DND-41 (cell line): ENCODE measurements around the gene MAPK6.
"Not testable (repeated sequence)": the region's sequence is repeated elsewhere in the genome, so short reads cannot be mapped to it uniquely, and the experiment has no call there.

Experiments
- ATAC-seq: fragments of 200-7000 bp; cut with Tn5 transposase; 3 replicates; pipeline ENCODE4 v1.9.1; 2021; ENCODE audit warnings: low read depth; ENCODE audit not compliant: insufficient read depth
- DNase-seq: peaks from one replicate; pipeline ENCODE4 v3.0.0-alpha.2; 2020
- H2AFZ ChIP-seq: 2 replicates; pipeline ENCODE4 v1.6.0; 2012; ENCODE audit warnings: low read depth, low read length
- H3K27ac ChIP-seq: 2 replicates; pipeline ENCODE4 v1.5.1; 2012; ENCODE audit warnings: low read length, inconsistent platforms
- H3K27me3 ChIP-seq: fragments of 200-600 bp; sonication (generic); 2 replicates; pipeline ENCODE4 v1.6.0; 2012; ENCODE audit warnings: low read length, mild to moderate bottlenecking, inconsistent platforms; ENCODE audit not compliant: insufficient read depth, poor library complexity
- H3K36me3 ChIP-seq: 2 replicates; pipeline ENCODE4 v1.5.1; 2012; ENCODE audit warnings: low read length, inconsistent platforms; ENCODE audit not compliant: insufficient read depth
- H3K4me1 ChIP-seq: 2 replicates; pipeline ENCODE4 v1.5.1; 2012; ENCODE audit warnings: mild to moderate bottlenecking, low read length; ENCODE audit not compliant: insufficient read depth
- H3K4me2 ChIP-seq: 2 replicates; pipeline ENCODE4 v1.6.0; 2012; ENCODE audit warnings: mild to moderate bottlenecking, moderate library complexity, low read length, inconsistent platforms; ENCODE audit not compliant: insufficient read depth
- H3K4me3 ChIP-seq, 2 experiments: fragments of 200-600 bp in 1 of 2; shearing (Covaris generic) in 1 of 2; 2 replicates each; pipeline ENCODE4 v1.5.1; 2012 to 2016; ENCODE audit warnings: inconsistent platforms in 2 of 2, low read length in 2 of 2, mild to moderate bottlenecking in 2 of 2, low read depth in 1 of 2, moderate library complexity in 1 of 2
- H3K79me2 ChIP-seq: 2 replicates; pipeline ENCODE4 v1.6.0; 2012; ENCODE audit warnings: low read length, inconsistent platforms; ENCODE audit not compliant: insufficient read depth
- H3K9ac ChIP-seq: 2 replicates; pipeline ENCODE4 v1.6.0; 2012; ENCODE audit warnings: low read depth, mild to moderate bottlenecking, inconsistent platforms, low read length, moderate library complexity
- H3K9me3 ChIP-seq: 2 replicates; pipeline ENCODE4 v1.5.1; 2012; ENCODE audit warnings: low read length, moderate library complexity, mild to moderate bottlenecking, inconsistent platforms; ENCODE audit not compliant: insufficient read depth, severe bottlenecking
- H4K20me1 ChIP-seq: 2 replicates; pipeline ENCODE4 v1.6.0; 2012; ENCODE audit warnings: low read length; ENCODE audit not compliant: insufficient read depth
- EZH2 ChIP-seq: IDR thresholded peaks from 3 replicates; pipeline ENCODE4 v1.6.1; 2012; ENCODE audit warnings: borderline replicate concordance, low read depth, mild to moderate bottlenecking, moderate library complexity, low read length, inconsistent platforms; ENCODE audit not compliant: severe bottlenecking
- TF ChIP-seq, protein P1 (sequence below): IDR thresholded peaks from 2 replicates; pipeline ENCODE4 v1.5.1; 2012; ENCODE audit warnings: borderline replicate concordance, low read length, moderate library complexity, mild to moderate bottlenecking; ENCODE audit not compliant: poor library complexity, severe bottlenecking; ENCODE audit errors: extremely low read depth

MAPK6 gene

DNA sequence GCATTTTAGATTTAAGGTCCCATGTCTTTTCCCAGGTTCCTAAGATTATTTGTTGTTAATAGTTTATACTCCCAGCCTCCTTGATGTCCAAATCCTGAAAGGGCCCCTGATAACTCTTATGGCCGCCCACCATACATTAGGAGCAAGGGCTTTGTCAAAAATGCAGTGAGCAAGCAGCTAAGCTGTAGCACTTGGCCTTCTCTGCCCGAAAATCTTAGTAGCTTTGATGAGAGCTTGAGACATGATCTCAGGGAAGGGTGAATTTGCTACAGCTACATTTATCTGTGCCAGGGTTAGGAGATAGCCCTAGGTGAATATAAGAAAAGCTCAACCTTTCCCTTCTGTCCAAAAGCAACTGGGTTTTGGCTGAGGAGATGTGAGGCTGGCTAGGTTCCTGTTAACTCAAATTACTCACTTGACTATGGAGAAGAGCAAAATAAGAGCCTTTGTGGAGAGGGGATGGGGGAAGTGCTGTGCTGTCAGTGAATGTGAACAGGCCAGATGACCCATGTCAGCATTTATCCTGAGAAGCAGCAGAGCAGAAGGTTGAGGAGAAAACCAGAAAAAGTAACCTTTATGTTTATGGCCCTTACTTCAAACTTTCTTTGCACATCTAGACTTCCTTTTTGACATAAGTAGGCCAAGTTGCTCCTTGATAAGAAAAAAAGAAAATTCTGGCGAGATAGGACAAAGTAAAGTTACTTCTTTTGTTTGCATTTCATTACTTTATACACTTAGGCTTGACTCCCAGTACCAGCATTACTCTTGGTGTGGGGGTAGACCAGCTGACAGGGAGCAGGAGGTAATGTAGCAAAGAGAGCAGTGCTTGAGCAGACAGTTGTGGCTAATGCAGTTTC lies 21.1 kb downstream of the MAPK6 start:
- Histone ChIP-seq H3K4me2 (no peak overlapping the region), H3K9me3 (no peaks in the 10 kb centered on the region), H3K79me2 (peaks cover 98% of the 10 kb centered on the region), H4K20me1 (peaks cover 42% of the 10 kb centered on the region; the same call in 1 of the 2 replicates), H3K27me3 (no peaks in the 10 kb centered on the region), H3K4me3 (no peak overlapping the region), H2AFZ (no peak overlapping the region), H3K36me3 (no peaks in the 10 kb centered on the region), H3K27ac (0 out of 2 replicates have a peak overlapping the region, but pooled peaks have one; percentile 22), H3K4me1 (peaks cover 11% of the 10 kb centered on the region), H3K9ac (no peak overlapping the region)
- DNase-seq (no peak), ATAC-seq (peak; percentile 49; the same call in 1 of the 3 replicates)
- no peak for TF ChIP-seq EZH2
- TF ChIP-seq, protein P1, sequence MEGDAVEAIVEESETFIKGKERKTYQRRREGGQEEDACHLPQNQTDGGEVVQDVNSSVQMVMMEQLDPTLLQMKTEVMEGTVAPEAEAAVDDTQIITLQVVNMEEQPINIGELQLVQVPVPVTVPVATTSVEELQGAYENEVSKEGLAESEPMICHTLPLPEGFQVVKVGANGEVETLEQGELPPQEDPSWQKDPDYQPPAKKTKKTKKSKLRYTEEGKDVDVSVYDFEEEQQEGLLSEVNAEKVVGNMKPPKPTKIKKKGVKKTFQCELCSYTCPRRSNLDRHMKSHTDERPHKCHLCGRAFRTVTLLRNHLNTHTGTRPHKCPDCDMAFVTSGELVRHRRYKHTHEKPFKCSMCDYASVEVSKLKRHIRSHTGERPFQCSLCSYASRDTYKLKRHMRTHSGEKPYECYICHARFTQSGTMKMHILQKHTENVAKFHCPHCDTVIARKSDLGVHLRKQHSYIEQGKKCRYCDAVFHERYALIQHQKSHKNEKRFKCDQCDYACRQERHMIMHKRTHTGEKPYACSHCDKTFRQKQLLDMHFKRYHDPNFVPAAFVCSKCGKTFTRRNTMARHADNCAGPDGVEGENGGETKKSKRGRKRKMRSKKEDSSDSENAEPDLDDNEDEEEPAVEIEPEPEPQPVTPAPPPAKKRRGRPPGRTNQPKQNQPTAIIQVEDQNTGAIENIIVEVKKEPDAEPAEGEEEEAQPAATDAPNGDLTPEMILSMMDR = no peak

DNA sequence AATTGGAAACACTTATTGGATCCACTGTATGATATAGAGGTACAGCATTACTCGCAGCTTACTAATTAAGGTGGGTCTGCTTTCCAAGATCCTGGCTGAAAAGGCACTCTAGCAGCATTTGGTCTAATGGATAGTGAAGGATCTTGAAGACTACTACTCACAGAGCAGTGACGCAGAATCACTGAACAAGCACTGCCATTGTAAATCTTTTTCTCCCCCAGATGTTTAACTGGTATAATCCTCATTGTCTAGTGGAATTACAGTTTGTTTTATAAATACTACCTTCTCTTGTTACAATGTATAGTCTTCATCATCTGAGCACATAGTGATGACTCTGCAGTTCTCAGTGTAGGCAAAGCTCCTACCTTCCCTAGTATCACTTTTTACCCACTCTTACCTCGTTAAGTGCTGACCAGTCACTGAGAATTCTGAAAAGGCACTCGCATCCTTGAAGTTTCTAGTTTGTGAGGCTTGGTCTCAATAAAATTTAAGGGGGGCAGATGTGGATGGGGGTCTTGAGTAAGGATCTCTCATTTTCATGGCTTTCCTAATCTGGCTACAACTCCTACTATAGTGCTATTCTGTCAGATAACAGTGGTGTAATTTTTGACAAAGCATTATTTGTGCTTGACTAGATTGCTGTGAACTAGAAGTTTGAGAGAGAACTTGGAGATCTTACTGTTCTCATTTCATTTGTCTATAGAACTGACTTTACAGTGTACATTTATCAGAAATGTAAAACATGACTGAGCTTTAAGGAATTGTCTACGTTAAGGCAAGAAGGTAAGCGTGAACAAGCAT lies 23.2 kb downstream of the MAPK6 start:
- no peak overlapping the region for H3K9ac ChIP-seq
- no peak overlapping the region for H3K4me2 ChIP-seq
- H3K27me3 ChIP-seq = no peaks in the 10 kb centered on the region
- DNase-seq = no peak
- H2AFZ ChIP-seq = no peak overlapping the region
- peaks cover 26% of the 10 kb centered on the region for H3K4me1 ChIP-seq
- H4K20me1 ChIP-seq = peaks cover 35% of the 10 kb centered on the region; the same call in 1 of the 2 replicates
- no peaks in the 10 kb centered on the region for H3K9me3 ChIP-seq
- no peak for ATAC-seq
- peaks cover 94% of the 10 kb centered on the region for H3K79me2 ChIP-seq
- H3K4me3 ChIP-seq = no peak overlapping the region
- 0 out of 2 replicates have a peak overlapping the region, but pooled peaks have one; percentile 16 for H3K27ac ChIP-seq
- H3K36me3 ChIP-seq = peaks cover 7% of the 10 kb centered on the region
- TF ChIP-seq, protein P1 = no peak
- TF ChIP-seq EZH2 = no peak

DNA sequence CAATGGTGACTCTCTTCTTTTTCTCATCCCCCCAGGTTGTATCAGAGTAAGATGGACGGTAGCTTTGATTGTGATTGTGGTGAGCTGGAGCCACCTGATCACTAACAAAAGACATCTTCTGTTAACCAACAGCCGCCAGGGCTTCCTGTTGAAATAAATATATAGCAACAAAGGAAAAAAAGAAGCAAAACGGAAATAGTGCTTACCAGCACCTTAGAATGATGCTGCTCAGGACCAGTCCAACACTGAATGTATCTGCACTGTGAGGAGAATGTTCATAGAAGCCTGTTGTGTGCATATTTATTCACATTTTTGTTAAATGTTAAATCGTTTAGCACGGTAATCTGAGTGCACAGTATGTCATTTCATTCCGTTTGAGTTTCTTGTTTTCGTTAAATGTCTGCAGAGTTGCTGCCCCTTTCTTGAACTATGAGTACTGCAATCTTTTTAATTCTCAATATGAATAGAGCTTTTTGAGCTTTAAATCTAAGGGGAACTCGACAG lies 26.8 kb downstream of the MAPK6 start:
- H3K36me3 ChIP-seq = peaks cover 19% of the 10 kb centered on the region
- not testable (repeated sequence) for H3K9me3 ChIP-seq, H3K4me2 ChIP-seq, H2AFZ ChIP-seq, H3K27me3 ChIP-seq, H3K4me3 ChIP-seq, H3K9ac ChIP-seq
- peak; percentile 95 for ATAC-seq
- DNase-seq = peak; percentile 62
- H3K27ac ChIP-seq = peak overlapping the region; percentile 31
- H3K4me1 ChIP-seq = peaks cover 26% of the 10 kb centered on the region
- H3K79me2 ChIP-seq = peaks cover 76% of the 10 kb centered on the region
- peaks cover 12% of the 10 kb centered on the region; the same call in 1 of the 2 replicates for H4K20me1 ChIP-seq

DNA sequence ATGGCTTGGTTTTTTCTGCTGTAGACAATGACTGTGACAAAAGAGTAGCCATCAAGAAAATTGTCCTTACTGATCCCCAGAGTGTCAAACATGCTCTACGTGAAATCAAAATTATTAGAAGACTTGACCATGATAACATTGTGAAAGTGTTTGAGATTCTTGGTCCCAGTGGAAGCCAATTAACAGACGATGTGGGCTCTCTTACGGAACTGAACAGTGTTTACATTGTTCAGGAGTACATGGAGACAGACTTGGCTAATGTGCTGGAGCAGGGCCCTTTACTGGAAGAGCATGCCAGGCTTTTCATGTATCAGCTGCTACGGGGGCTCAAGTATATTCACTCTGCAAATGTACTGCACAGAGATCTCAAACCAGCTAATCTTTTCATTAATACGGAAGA lies 27.5 kb downstream of the MAPK6 start:
- ATAC-seq, DNase-seq, H3K9ac ChIP-seq, H3K4me3 ChIP-seq, H3K4me2 ChIP-seq, H2AFZ ChIP-seq, H3K9me3 ChIP-seq, H3K27me3 ChIP-seq: not testable (repeated sequence)
- Histone ChIP-seq H3K79me2 (peaks cover 70% of the 10 kb centered on the region), H3K4me1 (peaks cover 26% of the 10 kb centered on the region), H4K20me1 (peaks cover 11% of the 10 kb centered on the region; the same call in 1 of the 2 replicates), H3K36me3 (peaks cover 20% of the 10 kb centered on the region), H3K27ac (peak overlapping the region; percentile 31)
